Activated effector memory CD4-positive, alpha-beta T cell treated with anti-CD3 and anti-CD28 coated beads, Interleukin-2, amount 50 U/mL, for 16 hours (primary cell): ENCODE measurements around the gene PLA2G2C.
"Not testable (repeated sequence)": the region's sequence is repeated elsewhere in the genome, so short reads cannot be mapped to it uniquely, and the experiment has no call there.

Experiments
- DNase-seq: peaks from one replicate; pipeline ENCODE4 v3.0.0-alpha.2; 2020

Gene PLA2G2C

DNA sequence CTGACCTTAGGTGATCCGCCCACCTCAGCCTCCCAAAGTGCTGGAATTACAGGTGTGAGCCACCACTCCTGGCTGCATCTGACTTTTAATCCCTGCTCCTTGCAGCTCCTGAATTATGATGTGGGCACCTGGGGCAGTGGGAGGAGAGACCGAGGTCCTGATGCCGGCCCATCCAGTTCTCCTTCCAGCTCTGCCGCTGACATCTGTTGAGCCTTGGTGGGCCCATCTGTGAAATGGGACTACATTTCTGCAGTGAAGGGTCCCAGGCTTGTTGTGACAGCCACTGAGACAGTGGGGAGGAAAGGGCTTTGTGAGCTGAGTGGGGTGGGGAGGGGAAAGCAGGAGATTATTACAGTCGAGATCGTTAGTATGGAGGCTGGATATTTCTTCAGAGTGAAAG, 35.3 kb downstream of the PLA2G2C start:
- DNase-seq = no peak

DNA sequence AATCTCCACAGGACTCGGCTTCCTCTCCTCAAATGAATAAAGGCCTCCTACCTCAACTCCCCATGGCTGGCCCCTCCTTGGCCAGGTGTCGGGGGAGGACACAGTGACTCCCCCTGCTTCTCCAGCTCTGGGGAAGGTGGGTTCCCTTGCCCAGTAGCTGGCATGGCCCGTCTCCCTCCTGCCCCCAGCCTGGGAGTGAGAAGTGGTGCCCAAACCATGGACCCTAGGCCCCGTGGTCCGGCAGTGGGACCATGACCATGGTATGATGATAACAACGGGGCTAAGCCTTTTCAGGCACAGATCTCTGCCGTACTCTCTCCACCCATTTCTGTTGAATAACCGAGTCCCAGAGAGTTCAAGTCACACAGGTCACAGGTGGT, 36.0 kb downstream of the PLA2G2C start:
- DNase-seq = no peak

DNA sequence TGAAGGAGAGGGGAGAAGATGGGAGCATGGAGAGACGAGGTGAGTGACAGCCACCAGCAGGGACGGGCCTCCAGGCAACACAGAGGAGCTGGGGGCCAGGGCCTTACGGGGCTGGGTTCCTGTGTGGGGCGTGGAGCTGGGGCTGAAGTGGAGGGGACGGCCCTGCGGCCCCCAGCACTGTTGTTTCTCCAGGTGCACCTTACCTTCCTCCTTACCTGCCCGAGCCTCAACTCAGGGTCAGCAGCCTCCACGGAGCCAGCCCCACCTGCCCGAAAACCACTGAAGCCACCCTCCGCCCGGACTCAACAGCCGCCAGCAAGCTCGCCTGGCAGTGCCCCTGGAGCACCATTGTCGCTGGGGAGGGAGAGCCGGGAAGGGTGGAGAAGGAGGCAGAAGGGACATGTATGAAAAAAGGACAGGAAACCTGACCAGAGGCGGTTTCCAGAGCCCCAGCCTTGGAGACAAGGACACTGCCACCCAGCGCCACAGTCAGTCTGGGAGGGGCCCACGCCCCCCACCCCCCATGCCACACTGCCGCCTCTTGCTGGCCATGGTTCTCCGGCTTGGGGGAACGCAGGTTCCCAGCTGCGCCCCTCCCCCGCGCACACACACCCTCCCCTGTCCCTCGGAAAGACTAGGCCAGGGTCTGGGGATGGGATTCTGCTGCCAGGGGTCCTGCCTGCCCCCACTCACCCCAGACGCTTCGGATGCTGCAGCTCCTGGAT, 36.6 kb downstream of the PLA2G2C start:
- DNase-seq = no peak

DNA sequence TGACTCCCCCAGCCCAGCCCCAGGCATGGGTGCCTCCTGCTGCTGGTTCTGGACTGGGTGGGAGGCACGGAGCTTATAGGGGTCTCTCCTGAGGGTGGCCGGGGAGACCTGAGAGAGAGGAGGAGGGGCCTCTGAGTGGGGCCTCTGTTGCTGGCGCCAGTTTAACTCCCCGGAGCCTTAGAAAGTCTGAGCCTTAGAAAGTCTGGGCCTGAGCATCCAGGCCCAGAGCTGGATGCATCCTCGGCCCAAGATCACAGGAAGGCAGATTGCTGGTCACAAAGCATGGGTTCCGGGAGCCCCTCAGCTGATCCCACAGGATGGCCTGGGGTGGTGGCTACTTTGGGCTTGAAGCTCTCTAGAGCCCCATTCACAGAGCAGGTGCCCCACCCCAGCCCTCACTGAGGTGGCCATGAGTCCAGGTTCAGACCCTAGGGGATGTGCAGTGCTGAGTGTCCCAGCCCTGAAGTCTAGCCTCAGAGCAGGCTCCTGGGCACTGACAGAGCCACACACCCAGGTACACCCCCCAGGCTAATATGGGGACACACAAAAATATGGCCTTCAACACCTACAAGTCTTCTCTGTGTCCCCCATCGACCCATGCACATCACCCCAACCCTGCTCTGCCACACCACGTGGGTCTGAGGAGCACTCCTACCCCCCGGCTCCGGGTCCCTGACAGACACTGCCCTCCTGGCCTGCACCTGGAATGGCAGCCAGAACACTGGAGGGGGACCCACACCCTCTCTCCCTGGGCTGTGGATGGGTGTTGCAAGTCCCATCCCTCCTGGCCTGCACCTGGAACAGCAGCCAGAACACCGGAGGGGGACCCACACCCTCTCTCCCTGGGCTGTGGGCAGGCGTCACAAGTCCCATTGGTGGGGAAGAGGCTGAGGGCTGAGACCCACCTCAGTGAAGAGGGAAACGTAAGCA, 37.5 kb downstream of the PLA2G2C start:
- DNase-seq = no peak

DNA sequence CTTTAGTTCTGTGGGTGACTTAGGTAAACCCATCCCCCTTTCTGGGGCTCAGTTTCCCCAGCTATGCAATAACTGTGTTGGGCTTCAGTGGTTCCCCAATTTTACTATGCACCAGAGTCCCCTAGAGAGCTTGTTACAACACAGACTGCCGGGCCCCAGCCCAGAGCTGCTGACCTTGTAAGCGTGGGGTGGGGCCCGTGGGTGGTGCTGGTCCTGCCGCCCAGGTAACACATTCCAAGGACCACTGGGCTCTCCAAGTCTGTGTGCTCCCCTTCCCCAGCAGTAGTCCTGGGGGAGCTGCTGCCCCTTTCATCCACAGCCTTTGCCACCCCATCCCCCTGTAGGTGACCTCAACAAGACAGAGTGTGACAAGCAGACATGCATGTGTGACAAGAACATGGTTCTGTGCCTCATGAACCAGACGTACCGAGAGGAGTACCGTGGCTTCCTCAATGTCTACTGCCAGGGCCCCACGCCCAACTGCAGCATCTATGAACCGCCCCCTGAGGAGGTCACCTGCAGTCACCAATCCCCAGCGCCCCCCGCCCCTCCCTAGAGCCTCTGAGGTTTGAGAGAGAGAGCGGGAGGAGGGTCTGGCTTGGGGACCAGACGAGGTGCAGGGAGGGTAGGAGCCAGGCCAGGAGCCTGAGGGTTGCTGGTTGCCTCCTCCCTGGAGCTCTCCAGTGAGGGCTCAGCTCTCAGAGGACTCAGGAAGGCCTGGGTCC, 38.3 kb downstream of the PLA2G2C start:
- no peak for DNase-seq

DNA sequence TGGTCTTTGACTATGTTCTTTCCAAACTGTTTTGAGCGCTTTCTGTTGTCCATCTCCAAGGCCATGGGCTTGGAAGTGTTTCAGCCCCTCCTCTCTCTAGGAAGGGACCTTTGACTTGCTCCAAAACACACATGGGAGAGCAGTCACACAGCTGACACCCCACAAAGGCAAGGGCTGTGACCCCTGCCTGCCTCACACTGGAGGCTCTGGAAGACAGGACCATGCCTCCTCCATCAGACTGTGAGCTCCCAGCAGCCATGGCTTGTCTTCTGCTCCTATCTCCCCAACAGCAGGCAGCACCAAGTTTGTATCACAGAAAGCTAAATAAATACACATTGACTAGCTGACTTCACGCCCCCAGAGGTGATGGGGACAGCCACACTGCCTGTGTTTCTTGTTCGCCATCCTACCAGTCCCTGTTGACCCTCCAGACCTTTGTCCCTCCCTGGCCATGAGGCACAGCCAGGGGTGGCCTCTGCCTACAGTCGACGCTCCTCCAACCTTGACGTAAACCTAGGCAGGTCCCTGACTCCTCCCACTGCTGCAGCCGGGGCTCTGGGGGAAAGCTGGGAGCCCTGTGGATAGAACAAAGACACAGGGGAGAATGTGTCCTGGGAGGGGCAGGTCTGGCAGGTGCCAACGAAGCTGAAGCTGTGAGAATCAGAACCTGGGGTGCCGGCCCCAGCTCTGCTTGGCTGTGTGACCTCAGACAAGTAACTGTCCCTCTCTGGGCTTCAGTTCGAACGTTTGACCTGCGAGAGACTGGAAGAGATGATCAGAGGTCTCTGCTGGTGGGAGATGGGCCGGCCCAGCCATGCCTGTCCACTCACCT, 42.4 kb downstream of the PLA2G2C start:
- DNase-seq = no peak

DNA sequence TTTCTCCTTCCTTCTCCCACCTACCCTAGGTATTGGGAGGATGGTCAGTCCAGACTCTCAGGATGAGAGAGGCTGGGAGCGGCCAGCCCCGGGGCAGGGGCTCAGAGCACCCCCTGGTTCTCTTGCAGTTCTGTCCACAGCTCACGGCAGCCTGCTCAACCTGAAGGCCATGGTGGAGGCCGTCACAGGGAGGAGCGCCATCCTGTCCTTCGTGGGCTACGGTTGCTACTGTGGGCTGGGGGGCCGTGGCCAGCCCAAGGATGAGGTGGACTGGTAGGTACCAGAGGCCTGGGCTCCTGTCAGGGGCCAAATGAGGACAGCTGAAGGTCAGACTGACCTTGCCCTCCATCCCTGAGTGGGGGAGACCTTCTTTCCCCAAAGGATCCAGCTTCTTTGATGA, 43.0 kb downstream of the PLA2G2C start:
- no peak for DNase-seq

DNA sequence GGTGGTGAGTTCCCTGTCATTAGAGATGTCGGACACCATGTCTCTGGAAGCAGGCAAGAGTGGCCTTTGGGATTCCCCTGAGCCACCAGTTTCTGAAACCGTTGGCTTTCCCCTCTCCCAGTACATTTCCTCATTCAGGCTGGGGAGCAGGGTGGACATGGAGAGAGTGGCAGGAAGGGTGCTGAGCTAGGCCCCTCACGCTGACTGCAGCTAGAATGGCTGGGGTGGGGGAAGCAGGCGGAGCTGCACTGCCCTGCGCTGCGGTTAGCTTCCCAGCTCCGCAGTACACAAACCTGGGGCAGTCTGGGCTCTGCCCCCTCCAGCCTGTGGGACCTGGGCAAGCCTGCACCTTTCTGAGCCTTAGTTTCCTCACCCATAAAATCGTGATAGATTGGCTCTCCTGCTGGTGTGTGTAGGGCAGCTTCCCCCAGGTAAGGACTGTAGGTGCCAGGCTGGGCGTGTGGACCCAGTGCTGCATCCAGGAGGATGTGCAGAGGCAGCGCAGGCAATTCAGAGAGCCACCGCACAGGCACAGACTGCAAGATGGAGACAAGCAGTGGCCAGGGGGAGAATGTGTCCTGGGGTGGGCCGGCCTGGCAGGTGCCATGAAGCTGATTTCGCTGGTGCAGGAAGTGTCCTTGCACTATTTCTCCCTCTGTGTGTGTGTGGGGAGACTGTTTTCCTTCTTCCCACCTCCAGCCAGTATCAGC, 44.2 kb downstream of the PLA2G2C start:
- peak; percentile 51 for DNase-seq

DNA sequence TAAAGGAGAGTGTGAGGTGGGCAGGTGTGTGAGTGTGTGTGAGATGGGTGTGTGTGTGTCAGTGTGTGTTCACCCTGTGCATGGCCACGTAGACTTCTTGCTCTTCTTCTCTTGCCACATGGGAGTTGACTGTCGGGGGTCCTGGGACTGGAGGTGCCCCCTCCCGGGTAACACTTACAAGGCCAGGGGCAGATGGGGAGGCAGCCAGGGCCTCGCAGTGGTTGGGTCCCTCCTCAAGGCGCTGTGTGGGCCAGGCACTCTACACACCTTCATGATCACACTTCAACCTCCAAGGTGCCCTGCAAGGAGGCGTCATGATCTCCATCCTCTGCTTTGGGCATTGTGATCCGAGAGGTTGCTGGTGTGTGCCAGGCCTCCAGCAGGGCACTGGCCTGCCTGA, 44.9 kb downstream of the PLA2G2C start:
- peak; percentile 54 for DNase-seq

DNA sequence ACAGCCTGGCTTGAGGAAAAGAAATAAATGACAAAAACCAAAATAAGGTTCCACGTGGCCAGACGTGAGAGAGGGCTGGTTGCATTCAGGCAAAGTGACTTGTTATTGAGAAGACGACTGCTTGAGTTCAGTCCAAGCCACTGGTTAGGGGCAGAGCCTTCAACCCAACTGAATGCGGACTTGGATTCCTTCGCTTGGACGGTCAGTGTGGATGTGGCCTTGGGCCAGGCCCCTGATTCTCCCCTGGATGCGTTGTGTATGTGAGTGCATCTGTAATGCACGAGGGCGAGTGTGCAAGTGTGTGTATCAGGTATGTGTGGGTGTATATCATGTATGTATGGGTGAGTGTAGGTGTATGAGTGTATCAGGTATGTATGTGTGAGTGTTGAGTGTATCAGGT, 45.3 kb downstream of the PLA2G2C start:
- DNase-seq = peak; percentile 48

DNA sequence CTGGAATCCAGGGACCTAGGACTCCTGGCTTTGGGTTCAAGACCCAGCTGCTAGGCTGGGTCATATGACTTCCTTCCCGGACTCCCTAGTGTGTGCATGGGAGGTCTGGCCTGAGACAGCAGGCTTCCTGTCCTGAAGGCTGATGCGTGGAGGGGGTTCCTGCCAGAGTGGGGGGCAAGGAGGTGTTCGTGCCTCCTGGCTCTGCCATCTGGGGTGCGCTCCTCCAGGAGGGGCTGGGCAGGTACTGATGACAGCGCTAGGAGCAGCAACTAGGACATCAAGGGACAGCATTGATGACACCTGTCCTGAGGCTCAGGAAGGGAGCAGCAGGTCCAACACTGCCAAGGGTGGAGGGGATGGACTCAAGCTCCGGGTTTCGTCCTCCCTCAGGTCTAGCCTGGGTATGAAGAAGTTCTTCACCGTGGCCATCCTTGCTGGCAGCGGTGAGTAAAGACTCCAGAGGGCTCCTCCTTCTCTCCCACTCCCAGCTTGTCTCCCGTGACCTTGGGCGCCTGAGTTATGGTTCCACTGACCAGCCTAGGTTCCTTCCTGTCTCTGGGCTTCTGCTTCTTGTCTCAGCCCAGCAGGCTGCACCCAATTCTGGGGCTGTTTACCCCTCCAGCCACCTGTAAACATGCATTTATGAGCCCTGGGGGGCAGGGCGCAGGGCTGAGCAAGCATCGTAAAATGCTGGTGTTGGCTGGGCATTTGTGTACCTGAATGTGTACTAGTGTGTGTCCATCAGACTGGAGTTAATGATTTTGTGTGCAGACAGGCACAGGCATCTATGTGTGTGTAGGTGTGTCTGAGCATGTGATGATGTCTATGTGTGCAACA, 46.3 kb downstream of the PLA2G2C start:
- peak; percentile 39 for DNase-seq

DNA sequence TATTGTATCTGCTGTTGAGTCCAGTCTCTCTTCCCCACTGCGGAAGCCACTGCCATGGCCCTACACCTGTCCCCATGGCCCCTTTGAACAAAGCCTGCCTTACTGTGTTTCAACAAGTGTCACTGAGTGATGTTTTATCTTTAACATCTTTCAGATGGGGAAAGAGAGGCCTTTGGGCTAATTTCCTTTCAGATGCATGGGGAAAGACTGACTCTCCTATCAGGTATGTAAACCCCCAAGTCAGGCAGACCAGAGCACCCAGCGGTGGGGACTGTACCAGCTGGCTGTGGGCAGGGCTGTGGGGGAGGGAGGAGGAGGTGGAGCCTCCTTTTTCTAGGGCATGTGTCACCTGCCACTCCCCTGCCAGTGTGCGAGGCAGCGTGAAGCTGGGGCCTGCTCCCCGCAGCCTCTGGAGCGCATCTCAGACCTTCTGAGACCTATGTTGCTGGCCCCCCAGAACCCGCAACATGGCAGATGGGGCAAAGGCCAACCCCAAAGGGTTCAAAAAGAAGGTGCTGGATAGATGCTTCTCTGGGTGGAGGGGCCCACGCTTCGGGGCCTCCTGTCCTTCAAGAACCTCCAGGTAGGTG, 47.3 kb downstream of the PLA2G2C start, which contains the start of gene PLA2G2F:
Gene PLA2G2F (plus strand): TSS at position 363 of the 590 bp plus-strand sequence. CDS start 105 bp downstream, at position 468.
- DNase-seq = peak; percentile 50

DNA sequence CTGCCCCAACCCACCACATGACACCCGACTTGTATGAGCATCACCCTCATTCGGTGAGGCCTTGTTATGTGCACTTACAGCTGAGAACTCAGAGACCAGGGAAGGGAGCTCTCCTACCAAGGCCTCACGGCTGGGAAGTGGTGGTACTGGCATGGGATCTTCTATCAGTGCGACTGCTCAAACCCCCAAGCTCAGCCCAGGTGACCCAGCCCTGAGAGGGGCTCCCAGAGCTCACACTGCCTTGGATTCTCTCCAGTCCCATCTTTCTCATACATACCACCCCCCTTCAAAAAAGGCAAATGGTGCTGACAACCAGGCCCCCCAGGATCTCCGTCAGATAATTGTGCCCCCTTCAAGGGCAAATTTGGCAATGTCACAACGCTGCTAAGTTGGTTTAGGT, 48.0 kb downstream of the PLA2G2C start:
- peak; percentile 24 for DNase-seq

DNA sequence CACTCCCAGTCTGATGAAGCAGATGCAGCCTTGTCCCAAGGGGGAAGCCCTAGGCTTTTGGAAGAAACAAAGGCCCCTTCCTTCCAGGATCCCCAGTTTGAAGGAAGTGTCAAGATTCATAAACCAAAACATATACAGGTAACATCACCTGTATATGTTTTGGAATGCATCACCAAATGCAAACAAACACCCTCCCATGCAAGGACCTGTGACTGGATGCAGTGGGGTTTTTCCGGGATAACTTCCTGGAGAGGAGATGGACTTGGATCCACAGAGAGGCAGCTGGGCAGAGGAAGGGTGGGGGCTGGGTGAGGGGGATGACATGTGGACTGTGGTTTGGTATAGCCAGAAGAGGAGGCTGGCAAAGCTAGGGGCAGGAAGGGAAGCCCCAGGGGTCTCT, 48.7 kb downstream of the PLA2G2C start:
- DNase-seq = peak; percentile 16

DNA sequence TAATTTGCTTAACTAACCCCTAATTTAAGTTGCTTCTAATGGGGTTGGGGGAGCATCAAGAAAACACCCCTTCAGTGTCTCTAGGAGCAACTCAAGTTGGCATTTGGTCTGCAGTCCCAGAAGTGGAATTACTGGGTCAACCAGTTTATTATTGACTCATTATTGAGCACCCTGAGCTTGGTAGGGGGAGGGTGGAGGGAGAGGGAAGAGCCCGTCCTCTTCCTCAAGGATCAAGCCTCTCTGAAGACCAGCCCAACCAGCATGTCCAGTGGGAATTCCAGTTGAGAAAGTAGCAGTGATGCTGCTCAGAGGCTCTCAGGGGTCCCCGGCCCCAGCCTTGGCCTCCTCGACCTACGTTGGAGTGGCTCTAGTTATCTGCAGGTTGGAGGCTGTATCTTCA, 49.3 kb downstream of the PLA2G2C start:
- peak; percentile 36 for DNase-seq

DNA sequence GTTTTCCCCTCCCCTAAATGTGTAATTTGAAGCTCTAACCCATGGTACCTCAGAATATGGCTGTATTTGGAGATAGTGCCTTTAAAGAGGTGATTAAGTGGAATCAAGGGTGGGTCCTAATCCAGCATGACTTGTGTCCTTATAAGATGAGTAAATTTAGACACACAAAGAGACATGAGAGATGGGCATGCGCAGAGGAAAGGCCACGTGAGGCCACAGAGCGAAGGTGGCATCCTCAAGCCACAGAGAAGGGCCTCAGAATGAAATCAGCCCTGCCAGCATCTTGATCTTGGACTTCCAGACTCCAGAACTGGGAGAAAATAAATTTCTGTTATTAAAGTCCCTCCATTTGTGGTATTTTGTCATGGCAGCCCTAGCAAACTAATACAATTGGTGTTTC, 50.1 kb downstream of the PLA2G2C start:
- peak; percentile 4 for DNase-seq

DNA sequence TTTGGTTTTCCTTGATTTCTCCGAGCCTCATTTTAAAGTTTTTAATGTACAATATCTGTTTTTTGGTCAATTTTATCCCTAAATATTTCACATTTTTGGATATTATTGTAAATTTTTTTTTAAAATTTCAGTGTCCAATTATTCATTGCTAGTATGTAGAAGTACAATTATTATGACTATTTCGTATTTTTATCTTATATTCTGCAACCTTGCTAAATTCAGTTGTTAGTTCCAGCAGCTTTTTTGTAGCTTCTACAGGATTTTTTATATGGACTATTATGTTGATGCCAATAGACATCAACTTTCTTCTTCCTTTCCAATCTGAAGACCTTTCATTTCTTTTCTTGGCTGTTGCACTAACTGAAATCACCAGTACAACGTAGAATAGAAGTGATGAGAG, 51.3 kb downstream of the PLA2G2C start:
- DNase-seq = no peak

DNA sequence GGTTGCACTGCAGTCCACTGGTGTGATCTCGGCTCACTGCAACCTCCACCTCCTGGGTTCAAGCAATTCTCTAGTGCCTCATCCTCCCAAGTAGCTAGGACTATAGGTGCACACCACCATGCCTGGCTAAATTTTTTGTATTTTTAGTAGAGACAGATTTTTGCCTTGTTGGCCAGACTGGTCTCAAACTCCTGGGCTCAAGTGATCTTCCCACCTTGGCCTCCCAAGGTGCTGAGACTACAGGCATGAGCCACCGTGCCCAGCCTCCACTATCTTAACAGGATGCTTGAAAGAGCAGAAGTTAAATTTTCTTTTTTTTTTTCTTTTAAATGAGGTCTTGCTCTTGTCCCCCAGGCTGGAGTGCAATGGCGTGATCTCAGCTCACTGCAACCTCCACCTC, 55.8 kb downstream of the PLA2G2C start:
- not testable (repeated sequence) for DNase-seq

DNA sequence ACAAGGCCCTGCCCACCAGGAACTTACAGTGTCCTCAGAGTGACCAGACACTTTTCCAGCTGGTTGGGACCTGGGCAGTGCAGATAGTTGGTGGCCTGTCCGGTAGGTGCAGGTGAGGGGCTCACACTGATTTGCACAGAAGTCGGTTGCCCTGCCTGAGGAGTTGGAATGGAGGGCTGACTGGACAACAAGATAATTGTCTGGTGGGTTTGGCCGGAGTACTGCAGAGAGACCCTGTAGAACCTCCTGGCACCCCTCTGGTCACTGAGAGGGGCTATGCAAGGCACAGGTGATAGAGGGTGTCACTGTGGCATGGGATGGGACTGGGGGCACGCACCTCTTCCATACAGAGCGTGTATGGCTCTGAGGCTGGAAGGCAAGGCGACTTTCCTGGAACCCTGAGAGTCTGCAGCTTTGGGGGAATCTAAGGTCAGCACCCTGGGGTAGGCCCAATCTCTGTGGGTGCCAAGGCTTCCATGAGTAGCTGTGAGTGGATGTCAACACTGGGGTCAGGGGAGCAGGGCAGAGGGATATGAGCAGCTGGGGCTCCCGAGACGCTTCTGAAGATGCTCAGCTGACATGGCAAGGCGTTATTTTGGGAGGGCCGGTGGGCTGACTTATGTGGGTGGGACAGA, 59.4 kb downstream of the PLA2G2C start:
- DNase-seq = no peak
